Karpas-422 (cell line): ENCODE data around the gene UBXN11. TPM values are rescaled to one million over a fixed set of nuclear protein-coding genes. Genes with fewer than 3 reads are reported as not detected.

Source experiments
- DNase-seq: peaks from one replicate; pipeline ENCODE4 v3.0.0-alpha.2; 2015
- H2AFZ ChIP-seq: fragments of 200-600 bp; sonication (generic); 2 replicates; pipeline ENCODE4 v1.6.1; 2014; ENCODE audit warnings: antibody characterized with exemption, low read length, mixed read lengths
- H3K27ac ChIP-seq: fragments of 200-600 bp; sonication (generic); 2 replicates; pipeline ENCODE4 v1.5.1; 2014; ENCODE audit warnings: mild to moderate bottlenecking, low read length, moderate library complexity
- H3K27me3 ChIP-seq: fragments of 200-600 bp; sonication (generic); 2 replicates; pipeline ENCODE4 v1.6.1; 2014; ENCODE audit warnings: low read length, mixed read lengths
- H3K36me3 ChIP-seq: fragments of 200-600 bp; sonication (generic); 2 replicates; pipeline ENCODE4 v1.6.1; 2014; ENCODE audit warnings: low read length, mixed read lengths; ENCODE audit not compliant: insufficient read depth
- H3K4me1 ChIP-seq: fragments of 200-600 bp; sonication (generic); 2 replicates; pipeline ENCODE4 v1.6.1; 2014; ENCODE audit warnings: mild to moderate bottlenecking, low read length, mixed read lengths
- H3K4me2 ChIP-seq: fragments of 200-600 bp; sonication (generic); 2 replicates; pipeline ENCODE4 v1.6.1; 2014; ENCODE audit warnings: low read length, low read depth, mild to moderate bottlenecking; ENCODE audit not compliant: poor library complexity, severe bottlenecking
- H3K4me3 ChIP-seq: fragments of 200-600 bp; sonication (generic); 2 replicates; pipeline ENCODE4 v1.5.1; 2014; ENCODE audit warnings: mild to moderate bottlenecking, antibody characterized with exemption, low read length, mixed read lengths
- H3K79me2 ChIP-seq: fragments of 200-600 bp; sonication (generic); 2 replicates; pipeline ENCODE4 v1.6.1; 2014; ENCODE audit warnings: mild to moderate bottlenecking, low read length, mixed read lengths
- H3K9ac ChIP-seq: fragments of 200-600 bp; sonication (generic); 2 replicates; pipeline ENCODE4 v1.6.0; 2014; ENCODE audit warnings: low read length
- H3K9me2 ChIP-seq: fragments of 200-600 bp; sonication (generic), shearing (Covaris generic); replicated peaks from 2 replicates; pipeline ENCODE4 v1.6.0; 2014; ENCODE audit warnings: mild to moderate bottlenecking, low read length, moderate library complexity; ENCODE audit not compliant: insufficient read depth
- H3K9me3 ChIP-seq: fragments of 300-700, 200-600 bp; sonication (generic); 2 replicates; pipeline ENCODE4 v1.6.1; 2014; ENCODE audit warnings: low read length, mixed read lengths
- H4K20me1 ChIP-seq: fragments of 200-600 bp; sonication (generic); 2 replicates; pipeline ENCODE4 v1.6.1; 2014; ENCODE audit warnings: mild to moderate bottlenecking, antibody characterized with exemption, low read length, low read depth; ENCODE audit not compliant: insufficient read depth
- total RNA-seq: library from RNA; depleted of rRNA; stranded (reverse); fragments of >200 nt; shearing (Covaris generic); gene quantifications from 2 replicates; pipeline ENCODE4 v1.2.3, GENCODE V29; 2014; ENCODE audit warnings: low replicate concordance

The UBXN11 gene
- total RNA-seq, 1 experiment from 2014 or later: 20.7 TPM

DNA sequence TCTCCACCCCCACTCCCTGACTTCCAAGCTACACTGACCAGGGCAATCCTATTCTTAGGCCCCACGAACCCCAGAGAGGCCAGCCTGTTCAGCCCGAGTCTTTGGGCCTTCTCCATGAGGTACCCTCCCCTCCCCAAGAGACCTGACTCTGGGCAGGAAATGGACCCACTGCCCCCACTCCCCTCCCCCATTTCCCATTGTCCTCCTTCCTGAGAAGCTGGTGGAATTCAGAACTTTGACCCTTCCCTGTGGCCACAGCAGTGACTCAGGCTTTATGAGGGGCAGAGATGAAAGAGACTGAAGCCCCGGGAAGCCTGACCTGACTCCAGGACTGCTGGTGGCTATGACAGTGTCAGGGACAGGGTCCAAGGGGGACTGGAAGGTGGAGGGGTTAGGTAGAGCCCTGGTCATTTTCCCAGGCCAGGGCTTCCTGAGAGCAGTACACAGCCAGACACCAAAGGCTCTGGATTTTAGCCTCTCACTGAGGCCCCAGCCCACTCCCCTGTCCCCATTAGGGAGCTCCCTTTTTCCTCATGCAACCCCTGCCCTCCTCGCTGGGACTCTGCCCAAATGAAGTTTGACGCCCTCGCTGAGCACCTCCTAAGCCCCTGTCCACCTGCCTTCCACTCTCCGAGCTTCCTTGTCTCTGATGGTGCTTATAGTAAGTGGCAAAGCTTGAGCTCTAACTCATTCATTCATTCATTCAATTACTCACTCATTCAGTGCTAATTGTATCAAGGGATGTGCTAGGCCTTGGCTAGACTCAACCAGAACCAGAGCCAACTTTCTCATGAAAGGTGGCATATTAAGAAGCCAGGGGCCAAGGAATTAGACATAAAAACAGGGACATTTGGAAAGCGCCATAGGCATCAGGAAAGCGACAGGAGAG lies 44.5 kb upstream of the UBXN11 start:
- no peak for DNase-seq
- no peaks in the 10 kb centered on the region for H3K27me3 ChIP-seq
- no peak overlapping the region for H2AFZ ChIP-seq
- no peaks in the 10 kb centered on the region for H4K20me1 ChIP-seq
- no peaks in the 10 kb centered on the region for H3K4me1 ChIP-seq
- no peak overlapping the region for H3K27ac ChIP-seq
- H3K4me3 ChIP-seq: no peak overlapping the region
- H3K9me2 ChIP-seq: no peaks in the 10 kb centered on the region
- no peak overlapping the region for H3K4me2 ChIP-seq
- no peaks in the 10 kb centered on the region for H3K9me3 ChIP-seq
- no peaks in the 10 kb centered on the region for H3K36me3 ChIP-seq
- H3K79me2 ChIP-seq: no peaks in the 10 kb centered on the region
- H3K9ac ChIP-seq: no peak overlapping the region

DNA sequence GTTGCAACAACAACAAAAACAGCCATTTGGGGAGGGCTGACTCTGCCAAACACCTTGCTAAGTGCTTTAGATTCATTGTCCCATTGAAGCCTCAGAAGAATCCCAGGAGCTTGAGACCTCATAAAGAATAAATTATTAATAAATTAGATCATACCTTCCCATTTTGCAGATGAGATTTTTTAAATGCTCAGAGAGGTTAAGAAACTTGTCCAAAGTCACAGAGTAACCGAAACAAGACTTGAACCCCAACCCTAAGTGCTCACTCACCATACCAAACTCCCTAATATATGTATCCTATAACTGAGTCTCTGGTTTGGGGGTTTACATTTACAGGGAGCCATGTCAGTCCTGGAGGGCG lies 43.9 kb upstream of the UBXN11 start:
- Histone ChIP-seq H2AFZ (no peak overlapping the region), H3K27me3 (no peaks in the 10 kb centered on the region), H3K9me2 (no peaks in the 10 kb centered on the region), H3K4me1 (no peaks in the 10 kb centered on the region), H3K9ac (no peak overlapping the region), H4K20me1 (no peaks in the 10 kb centered on the region), H3K9me3 (no peaks in the 10 kb centered on the region), H3K79me2 (no peaks in the 10 kb centered on the region), H3K36me3 (no peaks in the 10 kb centered on the region), H3K27ac (no peak overlapping the region), H3K4me3 (no peak overlapping the region), H3K4me2 (no peak overlapping the region)
- no peak for DNase-seq

DNA sequence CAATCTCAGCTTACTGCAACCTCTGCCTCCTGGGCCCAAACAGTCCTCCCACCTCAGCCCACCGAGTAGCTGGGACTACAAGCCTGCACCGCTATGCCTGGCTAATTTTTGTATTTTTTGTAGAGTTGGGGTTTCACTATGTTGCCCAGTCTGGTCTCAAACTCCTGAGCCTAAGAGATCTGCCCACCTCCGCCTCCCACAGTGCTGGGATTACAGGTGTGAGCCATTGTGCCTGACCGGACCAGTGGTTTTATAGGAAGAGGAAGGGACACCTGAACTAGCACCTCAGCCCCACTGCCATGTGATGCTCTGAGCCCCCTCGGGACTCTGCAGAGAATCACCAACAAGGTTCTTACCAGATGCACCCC lies 43.4 kb upstream of the UBXN11 start:
- H3K9me3 ChIP-seq: no peaks in the 10 kb centered on the region
- H3K79me2 ChIP-seq: no peaks in the 10 kb centered on the region
- no peaks in the 10 kb centered on the region for H4K20me1 ChIP-seq
- DNase-seq: no peak
- no peaks in the 10 kb centered on the region for H3K4me1 ChIP-seq
- H3K4me2 ChIP-seq: no peak overlapping the region
- no peak overlapping the region for H2AFZ ChIP-seq
- no peaks in the 10 kb centered on the region for H3K9me2 ChIP-seq
- no peak overlapping the region for H3K27ac ChIP-seq
- H3K36me3 ChIP-seq: no peaks in the 10 kb centered on the region
- H3K9ac ChIP-seq: no peak overlapping the region
- no peaks in the 10 kb centered on the region for H3K27me3 ChIP-seq
- no peak overlapping the region for H3K4me3 ChIP-seq

DNA sequence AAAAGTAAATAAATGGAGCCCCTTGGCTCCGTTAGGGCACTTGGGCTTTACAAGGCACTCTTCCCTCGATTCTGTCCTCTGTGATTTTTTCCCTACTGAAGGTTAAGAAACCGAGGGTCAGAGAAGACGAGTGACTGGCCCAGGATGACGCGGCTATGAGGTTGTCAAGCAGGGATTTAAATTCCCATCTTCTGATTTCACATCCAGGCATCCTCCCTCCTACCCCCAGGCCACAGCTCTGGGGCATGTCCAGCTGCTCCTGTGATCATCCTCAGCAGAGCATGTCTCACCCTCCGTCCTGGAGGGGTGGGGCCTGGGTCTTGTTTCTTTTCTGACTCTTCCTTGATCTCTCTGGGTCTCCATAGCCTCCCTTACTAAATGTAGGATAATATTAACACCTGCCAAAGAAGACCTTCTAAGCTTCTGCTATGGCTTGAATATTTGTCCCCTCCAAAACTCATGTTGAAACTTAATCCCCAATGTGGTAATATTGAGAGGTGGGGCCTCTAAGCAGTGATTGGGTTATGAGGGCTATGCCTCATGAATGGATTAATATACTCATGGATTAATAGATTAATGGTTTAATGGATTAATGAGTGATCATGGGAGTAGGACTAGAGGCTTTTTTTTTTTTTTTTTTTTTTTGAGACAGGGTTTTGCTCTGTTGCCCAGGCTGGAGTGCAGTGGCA lies 42.9 kb upstream of the UBXN11 start:
- Histone ChIP-seq H3K9me3 (no peaks in the 10 kb centered on the region), H3K4me2 (no peak overlapping the region), H4K20me1 (no peaks in the 10 kb centered on the region), H3K79me2 (no peaks in the 10 kb centered on the region), H3K9ac (no peak overlapping the region), H3K36me3 (no peaks in the 10 kb centered on the region), H3K4me1 (no peaks in the 10 kb centered on the region), H3K27ac (no peak overlapping the region), H2AFZ (no peak overlapping the region), H3K4me3 (no peak overlapping the region), H3K9me2 (no peaks in the 10 kb centered on the region), H3K27me3 (no peaks in the 10 kb centered on the region)
- no peak for DNase-seq

DNA sequence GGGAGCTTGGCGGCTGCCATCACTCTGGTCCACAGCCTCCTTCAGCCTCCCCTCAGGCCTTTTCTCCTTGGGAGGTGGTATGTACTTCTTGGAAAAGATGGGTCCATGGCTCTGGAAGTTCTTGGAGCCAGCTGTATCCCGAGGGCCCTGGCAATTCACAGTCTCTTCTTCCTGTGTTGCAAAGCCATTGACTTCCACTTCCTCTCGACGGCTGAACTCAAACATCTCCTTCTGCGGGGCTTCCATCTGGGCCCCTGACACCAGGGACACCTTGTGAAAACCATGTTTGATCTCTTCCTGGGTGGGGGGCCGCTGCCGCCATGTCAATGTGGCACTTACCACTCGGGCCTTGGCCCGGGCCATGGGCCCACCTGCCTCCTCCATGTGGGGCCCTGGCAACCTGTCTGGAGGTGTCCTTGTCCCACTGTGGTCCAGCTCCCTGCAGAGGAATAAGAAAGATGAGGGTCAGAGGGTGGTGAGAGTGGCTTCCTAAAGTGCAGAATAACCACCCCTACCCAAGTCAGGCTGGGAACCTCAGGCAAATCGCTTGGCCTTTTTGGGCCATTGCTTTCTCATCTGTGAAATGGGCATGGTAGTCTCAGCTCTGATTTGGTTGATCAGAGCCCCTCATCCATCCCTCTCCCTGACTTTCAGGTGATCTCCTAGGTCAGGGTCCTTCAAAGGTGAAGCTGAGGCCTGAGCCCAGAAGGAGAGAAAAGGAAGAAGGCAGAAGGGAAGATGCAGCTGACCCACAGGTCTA lies 40.0 kb upstream of the UBXN11 start:
- no peaks in the 10 kb centered on the region for H3K9me3 ChIP-seq
- H3K4me1 ChIP-seq: no peaks in the 10 kb centered on the region
- no peak overlapping the region for H3K4me2 ChIP-seq
- H3K79me2 ChIP-seq: no peaks in the 10 kb centered on the region
- no peak for DNase-seq
- H3K4me3 ChIP-seq: no peak overlapping the region
- no peaks in the 10 kb centered on the region for H3K36me3 ChIP-seq
- H4K20me1 ChIP-seq: no peaks in the 10 kb centered on the region
- no peak overlapping the region for H3K9ac ChIP-seq
- H3K27me3 ChIP-seq: no peaks in the 10 kb centered on the region
- H3K27ac ChIP-seq: no peak overlapping the region
- H3K9me2 ChIP-seq: no peaks in the 10 kb centered on the region
- H2AFZ ChIP-seq: no peak overlapping the region

DNA sequence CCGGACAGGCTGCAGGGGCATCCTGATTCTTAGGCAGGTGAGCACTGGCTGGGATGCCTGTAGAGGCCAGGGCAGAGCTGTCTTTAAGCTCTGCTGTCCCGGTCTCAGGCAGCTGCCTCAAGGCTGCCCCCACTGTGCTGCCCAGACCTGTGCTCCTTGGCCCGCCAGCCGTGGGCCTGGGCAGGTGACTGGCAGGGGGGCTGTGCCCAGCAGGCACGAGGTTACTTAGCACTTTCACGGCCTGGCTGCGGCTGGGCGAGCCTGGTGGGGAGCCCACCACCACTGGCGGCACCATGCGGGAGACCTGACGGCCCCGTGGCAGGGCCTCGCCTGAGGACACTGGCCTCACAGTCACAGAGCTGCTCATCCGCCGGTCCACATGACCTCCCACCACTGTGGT lies 39.3 kb upstream of the UBXN11 start:
- H3K9me2 ChIP-seq: no peaks in the 10 kb centered on the region
- no peaks in the 10 kb centered on the region for H3K27me3 ChIP-seq
- DNase-seq: no peak
- H3K79me2 ChIP-seq: no peaks in the 10 kb centered on the region
- H3K4me1 ChIP-seq: no peaks in the 10 kb centered on the region
- no peak overlapping the region for H3K4me3 ChIP-seq
- no peak overlapping the region for H2AFZ ChIP-seq
- H3K4me2 ChIP-seq: no peak overlapping the region
- no peaks in the 10 kb centered on the region for H3K9me3 ChIP-seq
- H3K36me3 ChIP-seq: no peaks in the 10 kb centered on the region
- no peaks in the 10 kb centered on the region for H4K20me1 ChIP-seq
- H3K27ac ChIP-seq: no peak overlapping the region
- H3K9ac ChIP-seq: no peak overlapping the region

DNA sequence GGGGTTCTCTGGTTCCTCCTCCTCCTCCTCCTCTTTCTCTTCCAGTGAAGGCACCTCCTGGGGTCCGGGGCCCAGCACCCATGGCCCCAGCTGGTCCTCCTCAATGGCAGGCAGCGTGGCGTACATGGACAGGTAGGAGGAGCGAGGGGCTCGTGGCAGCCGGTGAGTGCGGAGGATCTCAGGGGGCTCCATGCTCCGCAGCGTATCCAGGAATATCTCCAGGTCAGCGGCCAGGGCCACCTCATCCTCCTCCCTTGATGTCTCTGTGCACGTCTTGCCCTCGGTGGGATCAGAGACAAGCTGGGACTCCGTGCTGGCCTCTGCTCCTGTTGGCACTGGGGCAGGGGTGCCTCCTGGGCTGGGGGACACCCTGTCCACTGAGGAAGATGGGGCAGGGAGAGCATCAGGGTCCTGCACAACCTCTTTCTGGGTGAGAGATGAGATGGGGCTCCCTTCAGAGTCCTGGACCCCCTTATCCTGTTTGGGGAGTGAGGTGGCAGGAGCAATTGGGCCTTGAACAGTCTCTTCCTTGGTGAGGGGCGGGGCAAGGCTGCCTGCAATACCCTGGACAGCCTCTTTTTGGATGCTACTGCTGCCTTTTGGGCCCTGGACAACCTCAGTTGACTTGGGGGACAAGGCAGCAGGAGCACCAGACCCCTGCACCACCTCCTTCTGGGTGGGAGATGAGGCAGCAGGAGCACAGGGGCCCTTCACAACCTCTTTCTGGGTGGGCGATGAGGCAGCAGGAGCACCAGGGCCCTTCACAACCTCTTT lies 37.9 kb upstream of the UBXN11 start:
- Histone ChIP-seq H2AFZ (no peak overlapping the region), H3K4me2 (no peak overlapping the region), H3K9ac (no peak overlapping the region), H3K9me3 (no peaks in the 10 kb centered on the region), H3K4me1 (no peaks in the 10 kb centered on the region), H3K4me3 (no peak overlapping the region), H3K79me2 (no peaks in the 10 kb centered on the region), H3K27me3 (no peaks in the 10 kb centered on the region), H3K27ac (no peak overlapping the region), H4K20me1 (no peaks in the 10 kb centered on the region), H3K36me3 (no peaks in the 10 kb centered on the region), H3K9me2 (no peaks in the 10 kb centered on the region)
- DNase-seq: no peak
